OCI-LY1 (cell line): ENCODE measurements around the gene CLSTN3.

Experiments used
- EZH2 ChIP-seq: fragments of 200-600 bp; sonication (generic), shearing (Covaris generic); IDR thresholded peaks from 2 replicates; pipeline ENCODE4 v1.8.0; 2017; ENCODE audit warnings: borderline replicate concordance, mixed run types, mild to moderate bottlenecking, antibody characterized with exemption, low read length, moderate library complexity, mixed read lengths
- TF ChIP-seq, protein P1 (sequence below): fragments of 200-600 bp; sonication (generic), shearing (Covaris generic); IDR thresholded peaks from 2 replicates; pipeline ENCODE4 v1.5.1; 2017; ENCODE audit warnings: mild to moderate bottlenecking, antibody characterized with exemption, low read length, moderate library complexity, mixed read lengths

DNA sequence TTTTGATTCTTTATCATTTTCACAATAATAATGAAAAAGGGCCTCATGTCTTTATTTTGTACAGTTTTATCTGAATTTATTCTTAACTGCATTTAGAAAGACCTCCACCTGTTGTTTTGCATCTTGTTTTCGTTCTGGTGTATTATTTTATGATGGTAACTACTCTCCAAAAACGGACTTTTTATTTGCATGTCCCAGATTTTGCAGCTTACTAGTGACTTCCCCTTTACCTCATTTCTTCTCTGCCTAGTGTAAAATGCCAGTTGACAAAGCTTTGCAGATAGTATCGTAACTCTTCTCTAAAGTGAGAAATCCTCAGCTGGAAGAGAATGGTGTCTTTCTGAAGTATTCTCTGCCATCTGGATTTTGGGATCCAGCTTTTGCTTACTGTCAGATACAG, 76.5 kb downstream of the CLSTN3 start:
- TF ChIP-seq, protein P1, sequence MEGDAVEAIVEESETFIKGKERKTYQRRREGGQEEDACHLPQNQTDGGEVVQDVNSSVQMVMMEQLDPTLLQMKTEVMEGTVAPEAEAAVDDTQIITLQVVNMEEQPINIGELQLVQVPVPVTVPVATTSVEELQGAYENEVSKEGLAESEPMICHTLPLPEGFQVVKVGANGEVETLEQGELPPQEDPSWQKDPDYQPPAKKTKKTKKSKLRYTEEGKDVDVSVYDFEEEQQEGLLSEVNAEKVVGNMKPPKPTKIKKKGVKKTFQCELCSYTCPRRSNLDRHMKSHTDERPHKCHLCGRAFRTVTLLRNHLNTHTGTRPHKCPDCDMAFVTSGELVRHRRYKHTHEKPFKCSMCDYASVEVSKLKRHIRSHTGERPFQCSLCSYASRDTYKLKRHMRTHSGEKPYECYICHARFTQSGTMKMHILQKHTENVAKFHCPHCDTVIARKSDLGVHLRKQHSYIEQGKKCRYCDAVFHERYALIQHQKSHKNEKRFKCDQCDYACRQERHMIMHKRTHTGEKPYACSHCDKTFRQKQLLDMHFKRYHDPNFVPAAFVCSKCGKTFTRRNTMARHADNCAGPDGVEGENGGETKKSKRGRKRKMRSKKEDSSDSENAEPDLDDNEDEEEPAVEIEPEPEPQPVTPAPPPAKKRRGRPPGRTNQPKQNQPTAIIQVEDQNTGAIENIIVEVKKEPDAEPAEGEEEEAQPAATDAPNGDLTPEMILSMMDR: no peak
- TF ChIP-seq EZH2: no peak
